ENCODE measurements around the gene SRRM3. TPM values are rescaled to one million over a fixed set of nuclear protein-coding genes. Genes with fewer than 3 reads are reported as not detected.

SRRM3 gene
- total and polyA plus RNA-seq, 2 experiments from 2014 or later = 8.6 to 13.8 TPM

DNA sequence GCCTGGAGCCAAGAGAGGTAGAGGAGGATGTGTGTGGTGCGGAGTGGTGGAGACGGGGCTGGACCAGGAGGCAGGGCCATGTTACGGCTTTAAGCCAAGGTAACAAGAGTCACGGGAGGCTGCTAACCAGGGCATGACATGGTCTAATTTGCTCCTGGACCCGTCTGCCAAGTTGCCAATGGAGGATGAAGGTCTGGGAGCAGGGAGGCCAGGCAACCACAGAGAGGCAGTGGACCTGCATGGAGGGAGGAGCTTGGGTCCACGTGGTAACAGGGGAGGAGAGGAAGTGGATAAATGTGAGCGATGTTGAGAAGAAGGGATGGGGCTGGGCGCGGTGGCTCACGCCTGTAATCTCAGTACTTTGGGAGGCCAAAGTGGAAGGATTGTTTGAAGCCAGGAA, 31.0 kb downstream of the SRRM3 start (continued):
- TF ChIP-seq, protein P1, sequence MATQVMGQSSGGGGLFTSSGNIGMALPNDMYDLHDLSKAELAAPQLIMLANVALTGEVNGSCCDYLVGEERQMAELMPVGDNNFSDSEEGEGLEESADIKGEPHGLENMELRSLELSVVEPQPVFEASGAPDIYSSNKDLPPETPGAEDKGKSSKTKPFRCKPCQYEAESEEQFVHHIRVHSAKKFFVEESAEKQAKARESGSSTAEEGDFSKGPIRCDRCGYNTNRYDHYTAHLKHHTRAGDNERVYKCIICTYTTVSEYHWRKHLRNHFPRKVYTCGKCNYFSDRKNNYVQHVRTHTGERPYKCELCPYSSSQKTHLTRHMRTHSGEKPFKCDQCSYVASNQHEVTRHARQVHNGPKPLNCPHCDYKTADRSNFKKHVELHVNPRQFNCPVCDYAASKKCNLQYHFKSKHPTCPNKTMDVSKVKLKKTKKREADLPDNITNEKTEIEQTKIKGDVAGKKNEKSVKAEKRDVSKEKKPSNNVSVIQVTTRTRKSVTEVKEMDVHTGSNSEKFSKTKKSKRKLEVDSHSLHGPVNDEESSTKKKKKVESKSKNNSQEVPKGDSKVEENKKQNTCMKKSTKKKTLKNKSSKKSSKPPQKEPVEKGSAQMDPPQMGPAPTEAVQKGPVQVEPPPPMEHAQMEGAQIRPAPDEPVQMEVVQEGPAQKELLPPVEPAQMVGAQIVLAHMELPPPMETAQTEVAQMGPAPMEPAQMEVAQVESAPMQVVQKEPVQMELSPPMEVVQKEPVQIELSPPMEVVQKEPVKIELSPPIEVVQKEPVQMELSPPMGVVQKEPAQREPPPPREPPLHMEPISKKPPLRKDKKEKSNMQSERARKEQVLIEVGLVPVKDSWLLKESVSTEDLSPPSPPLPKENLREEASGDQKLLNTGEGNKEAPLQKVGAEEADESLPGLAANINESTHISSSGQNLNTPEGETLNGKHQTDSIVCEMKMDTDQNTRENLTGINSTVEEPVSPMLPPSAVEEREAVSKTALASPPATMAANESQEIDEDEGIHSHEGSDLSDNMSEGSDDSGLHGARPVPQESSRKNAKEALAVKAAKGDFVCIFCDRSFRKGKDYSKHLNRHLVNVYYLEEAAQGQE (IDR thresholded peaks at IDR 0.05; ENCODE audit: unreplicated experiment) = no peak
- TF ChIP-seq JUNB (IDR thresholded peaks at IDR 0.05; ENCODE audit: unreplicated experiment) = no peak
- TF ChIP-seq ZNF331 (CRISPR knock-in tag; IDR thresholded peaks at IDR 0.05; ENCODE audit: low read depth) = no peak

DNA sequence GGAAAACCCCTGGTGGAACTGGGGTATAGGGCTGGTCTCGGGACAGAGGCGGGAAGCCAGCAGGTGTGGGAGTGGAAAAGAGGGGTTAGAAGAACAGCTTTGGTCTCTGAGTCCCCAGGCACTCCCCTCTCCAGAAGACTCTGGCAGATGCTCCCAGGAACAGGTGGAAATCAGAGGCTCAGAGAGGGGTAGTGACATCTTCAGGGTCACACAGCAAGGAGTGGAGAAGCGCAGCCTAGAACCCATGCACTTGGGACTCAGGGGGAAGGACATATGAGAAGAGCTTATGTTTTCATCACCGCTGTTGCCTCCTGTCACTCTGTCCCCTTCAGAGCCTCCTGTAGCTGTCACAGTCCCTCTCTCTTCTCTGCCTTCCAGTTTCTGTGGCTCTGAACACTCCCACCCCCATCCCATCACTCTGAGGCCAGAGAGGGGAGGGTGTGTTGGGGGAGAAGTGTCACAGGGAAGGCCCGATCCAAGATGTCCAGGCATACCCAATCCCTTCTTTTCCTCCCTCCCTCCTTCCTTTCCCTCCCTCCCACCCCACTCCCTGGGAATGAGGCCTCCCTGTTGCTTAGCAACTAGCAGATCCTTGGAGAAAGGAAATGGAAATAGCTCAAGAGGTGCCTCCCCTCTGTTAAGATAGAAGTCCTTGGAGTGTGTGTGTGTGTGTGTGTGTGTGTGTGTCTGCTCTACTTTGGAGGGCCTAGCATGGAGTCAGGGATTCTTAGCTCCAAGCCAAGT, 32.0 kb downstream of the SRRM3 start:
- Mint-ChIP-seq H3K36me3 (ENCODE audit: low read depth) (no peaks in the 10 kb centered on the region), H3K27me3 (ENCODE audit: insufficient read depth, low read depth, poor library complexity) (peaks cover 35% of the 10 kb centered on the region), H3K27ac (peak overlapping the region; percentile 91), H3K4me3 (peak overlapping the region; percentile 69), H3K9me3 (no peaks in the 10 kb centered on the region), H3K4me1 (peaks cover 63% of the 10 kb centered on the region)
- no peaks in the 10 kb centered on the region; the same call in 1 of the 2 replicates for H3K79me2 ChIP-seq (replicated peaks; ENCODE audit: insufficient read depth)
- TF ChIP-seq POLR2AphosphoS5 (IDR thresholded peaks at IDR 0.05; ENCODE audit: low read depth) (no peak), NANOG (IDR thresholded peaks at IDR 0.05; ENCODE audit: borderline replicate concordance) (no peak), CREB1 (CRISPR knock-in tag; IDR thresholded peaks at IDR 0.05; ENCODE audit: low read depth) (no peak)
- TF ChIP-seq, protein P2, sequence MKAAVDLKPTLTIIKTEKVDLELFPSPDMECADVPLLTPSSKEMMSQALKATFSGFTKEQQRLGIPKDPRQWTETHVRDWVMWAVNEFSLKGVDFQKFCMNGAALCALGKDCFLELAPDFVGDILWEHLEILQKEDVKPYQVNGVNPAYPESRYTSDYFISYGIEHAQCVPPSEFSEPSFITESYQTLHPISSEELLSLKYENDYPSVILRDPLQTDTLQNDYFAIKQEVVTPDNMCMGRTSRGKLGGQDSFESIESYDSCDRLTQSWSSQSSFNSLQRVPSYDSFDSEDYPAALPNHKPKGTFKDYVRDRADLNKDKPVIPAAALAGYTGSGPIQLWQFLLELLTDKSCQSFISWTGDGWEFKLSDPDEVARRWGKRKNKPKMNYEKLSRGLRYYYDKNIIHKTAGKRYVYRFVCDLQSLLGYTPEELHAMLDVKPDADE (IDR thresholded peaks at IDR 0.05) = peak; percentile 35; the same call in 1 of the 2 replicates
- H2AFZ ChIP-seq = no peak overlapping the region
- H3K4me1 ChIP-seq (ENCODE audit: insufficient read depth) = peaks cover 55% of the 10 kb centered on the region
- H4K20me1 ChIP-seq (replicated peaks; ENCODE audit: insufficient read depth) = no peaks in the 10 kb centered on the region
- H3K36me3 ChIP-seq (ENCODE audit: insufficient read depth) = no peaks in the 10 kb centered on the region
- peak; percentile 53 for ATAC-seq
- peak; percentile 96 for DNase-seq (ENCODE audit: low spot score)
- no peaks in the 10 kb centered on the region for H3K27me3 ChIP-seq (ENCODE audit: insufficient read depth)
- H3K4me2 ChIP-seq = peak overlapping the region; percentile 90
- no peaks in the 10 kb centered on the region for H3K9me2 ChIP-seq (ENCODE audit: insufficient read depth)
- peaks cover 31% of the 10 kb centered on the region for H3F3A ChIP-seq (replicated peaks; ENCODE audit: low read depth)
- H3K27ac ChIP-seq (ENCODE audit: low read depth) = peak overlapping the region; percentile 84
- H3K4me3 ChIP-seq = peak overlapping the region; percentile 71

DNA sequence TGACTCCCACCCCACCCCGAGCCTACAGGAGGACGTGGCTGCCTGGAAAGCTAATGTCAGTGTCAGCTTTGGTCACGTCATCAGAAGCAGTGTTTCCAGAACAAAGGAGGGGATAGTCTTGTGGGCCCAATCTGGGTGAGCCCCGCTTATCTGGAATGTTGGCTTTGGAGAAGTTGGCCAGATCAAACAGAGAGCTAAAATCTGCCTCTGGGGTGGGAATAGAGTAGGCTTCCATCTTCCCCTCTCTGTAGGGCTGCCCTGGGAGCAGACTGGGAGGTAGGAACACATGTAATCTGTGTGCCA, 32.5 kb downstream of the SRRM3 start:
- H3K4me1 ChIP-seq (ENCODE audit: insufficient read depth) = peaks cover 55% of the 10 kb centered on the region
- peak overlapping the region; percentile 90 for H3K4me2 ChIP-seq
- no peaks in the 10 kb centered on the region for H3K9me2 ChIP-seq (ENCODE audit: insufficient read depth)
- no peaks in the 10 kb centered on the region for H3K36me3 ChIP-seq (ENCODE audit: insufficient read depth)
- peaks cover 63% of the 10 kb centered on the region for H3K4me1 Mint-ChIP-seq
- H3K79me2 ChIP-seq (replicated peaks; ENCODE audit: insufficient read depth) = no peaks in the 10 kb centered on the region; the same call in 1 of the 2 replicates
- ATAC-seq = peak; percentile 3; the same call in 2 of the 3 replicates
- H3K4me3 Mint-ChIP-seq = peak overlapping the region; percentile 69
- H3K27me3 Mint-ChIP-seq (ENCODE audit: insufficient read depth, low read depth, poor library complexity) = peaks cover 35% of the 10 kb centered on the region
- H2AFZ ChIP-seq = no peak overlapping the region
- peak overlapping the region; percentile 91 for H3K27ac Mint-ChIP-seq
- no peaks in the 10 kb centered on the region for H3K9me3 Mint-ChIP-seq
- H3K27ac ChIP-seq (ENCODE audit: low read depth) = peak overlapping the region; percentile 84
- DNase-seq (ENCODE audit: low spot score) = no peak
- no peaks in the 10 kb centered on the region for H3K27me3 ChIP-seq (ENCODE audit: insufficient read depth)
- H3K4me3 ChIP-seq = peak overlapping the region; percentile 71
- peak; percentile 13; the same call in 1 of the 2 replicates for TF ChIP-seq CREB1 (CRISPR knock-in tag; IDR thresholded peaks at IDR 0.05; ENCODE audit: low read depth)
- TF ChIP-seq, protein P3, sequence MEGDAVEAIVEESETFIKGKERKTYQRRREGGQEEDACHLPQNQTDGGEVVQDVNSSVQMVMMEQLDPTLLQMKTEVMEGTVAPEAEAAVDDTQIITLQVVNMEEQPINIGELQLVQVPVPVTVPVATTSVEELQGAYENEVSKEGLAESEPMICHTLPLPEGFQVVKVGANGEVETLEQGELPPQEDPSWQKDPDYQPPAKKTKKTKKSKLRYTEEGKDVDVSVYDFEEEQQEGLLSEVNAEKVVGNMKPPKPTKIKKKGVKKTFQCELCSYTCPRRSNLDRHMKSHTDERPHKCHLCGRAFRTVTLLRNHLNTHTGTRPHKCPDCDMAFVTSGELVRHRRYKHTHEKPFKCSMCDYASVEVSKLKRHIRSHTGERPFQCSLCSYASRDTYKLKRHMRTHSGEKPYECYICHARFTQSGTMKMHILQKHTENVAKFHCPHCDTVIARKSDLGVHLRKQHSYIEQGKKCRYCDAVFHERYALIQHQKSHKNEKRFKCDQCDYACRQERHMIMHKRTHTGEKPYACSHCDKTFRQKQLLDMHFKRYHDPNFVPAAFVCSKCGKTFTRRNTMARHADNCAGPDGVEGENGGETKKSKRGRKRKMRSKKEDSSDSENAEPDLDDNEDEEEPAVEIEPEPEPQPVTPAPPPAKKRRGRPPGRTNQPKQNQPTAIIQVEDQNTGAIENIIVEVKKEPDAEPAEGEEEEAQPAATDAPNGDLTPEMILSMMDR (conservative IDR thresholded peaks at IDR 0.05; ENCODE audit: low read depth in 2 of 2) = no peak
- H3F3A ChIP-seq (replicated peaks; ENCODE audit: low read depth) = peaks cover 31% of the 10 kb centered on the region
- no peaks in the 10 kb centered on the region for H4K20me1 ChIP-seq (replicated peaks; ENCODE audit: insufficient read depth)
- no peaks in the 10 kb centered on the region for H3K36me3 Mint-ChIP-seq (ENCODE audit: low read depth)

Measured in GM23338 (cell line).